ENCODE data around the gene ZNF184.

Gene ZNF184

DNA sequence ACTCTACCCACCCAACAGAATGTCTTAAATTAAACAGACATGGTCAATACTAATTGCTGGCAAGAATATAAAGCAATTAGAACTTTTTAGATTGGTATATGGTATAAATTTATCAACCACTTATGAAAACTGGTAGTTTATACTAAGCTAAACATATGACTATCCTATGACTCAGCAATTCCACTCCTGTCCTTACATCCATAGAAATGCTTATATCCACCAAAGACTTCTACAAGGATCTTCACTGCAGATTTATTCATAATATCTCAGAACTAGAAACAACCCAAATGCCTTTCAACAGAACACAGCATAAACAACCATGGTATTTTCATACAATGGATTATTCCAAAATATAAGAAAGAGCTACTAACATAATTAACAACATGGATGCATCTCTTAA, 4.6 kb downstream of the ZNF184 start:
- H3K27ac ChIP-seq = no peak overlapping the region
- no peak for TF ChIP-seq ZFX (IDR thresholded peaks at IDR 0.05; ENCODE audit: borderline replicate concordance)
- TF ChIP-seq, protein P1, sequence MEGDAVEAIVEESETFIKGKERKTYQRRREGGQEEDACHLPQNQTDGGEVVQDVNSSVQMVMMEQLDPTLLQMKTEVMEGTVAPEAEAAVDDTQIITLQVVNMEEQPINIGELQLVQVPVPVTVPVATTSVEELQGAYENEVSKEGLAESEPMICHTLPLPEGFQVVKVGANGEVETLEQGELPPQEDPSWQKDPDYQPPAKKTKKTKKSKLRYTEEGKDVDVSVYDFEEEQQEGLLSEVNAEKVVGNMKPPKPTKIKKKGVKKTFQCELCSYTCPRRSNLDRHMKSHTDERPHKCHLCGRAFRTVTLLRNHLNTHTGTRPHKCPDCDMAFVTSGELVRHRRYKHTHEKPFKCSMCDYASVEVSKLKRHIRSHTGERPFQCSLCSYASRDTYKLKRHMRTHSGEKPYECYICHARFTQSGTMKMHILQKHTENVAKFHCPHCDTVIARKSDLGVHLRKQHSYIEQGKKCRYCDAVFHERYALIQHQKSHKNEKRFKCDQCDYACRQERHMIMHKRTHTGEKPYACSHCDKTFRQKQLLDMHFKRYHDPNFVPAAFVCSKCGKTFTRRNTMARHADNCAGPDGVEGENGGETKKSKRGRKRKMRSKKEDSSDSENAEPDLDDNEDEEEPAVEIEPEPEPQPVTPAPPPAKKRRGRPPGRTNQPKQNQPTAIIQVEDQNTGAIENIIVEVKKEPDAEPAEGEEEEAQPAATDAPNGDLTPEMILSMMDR (IDR thresholded peaks at IDR 0.05) = no peak

DNA sequence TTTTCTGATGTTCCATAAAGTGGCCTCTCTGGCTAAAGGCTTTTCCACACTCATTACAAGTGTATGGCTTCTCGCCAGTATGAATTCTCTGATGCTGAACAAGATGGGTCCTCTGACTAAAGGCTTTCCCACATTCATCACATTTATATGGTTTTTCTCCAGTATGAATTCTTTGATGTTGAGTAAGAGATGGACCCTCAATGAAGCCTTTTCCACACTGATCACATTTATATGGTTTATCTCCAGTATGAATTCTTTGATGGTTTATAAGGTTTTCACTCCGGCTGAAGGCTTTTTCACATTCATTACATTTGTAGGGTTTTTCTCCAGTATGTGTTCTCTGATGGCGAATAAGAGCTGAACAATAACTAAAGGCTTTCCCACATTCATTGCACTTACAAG, 20.4 kb downstream of the ZNF184 start:
- TF ChIP-seq, protein P1 (IDR thresholded peaks at IDR 0.05) = no peak
- no peak for TF ChIP-seq ZFX (IDR thresholded peaks at IDR 0.05; ENCODE audit: borderline replicate concordance)
- no peak overlapping the region for H3K27ac ChIP-seq

DNA sequence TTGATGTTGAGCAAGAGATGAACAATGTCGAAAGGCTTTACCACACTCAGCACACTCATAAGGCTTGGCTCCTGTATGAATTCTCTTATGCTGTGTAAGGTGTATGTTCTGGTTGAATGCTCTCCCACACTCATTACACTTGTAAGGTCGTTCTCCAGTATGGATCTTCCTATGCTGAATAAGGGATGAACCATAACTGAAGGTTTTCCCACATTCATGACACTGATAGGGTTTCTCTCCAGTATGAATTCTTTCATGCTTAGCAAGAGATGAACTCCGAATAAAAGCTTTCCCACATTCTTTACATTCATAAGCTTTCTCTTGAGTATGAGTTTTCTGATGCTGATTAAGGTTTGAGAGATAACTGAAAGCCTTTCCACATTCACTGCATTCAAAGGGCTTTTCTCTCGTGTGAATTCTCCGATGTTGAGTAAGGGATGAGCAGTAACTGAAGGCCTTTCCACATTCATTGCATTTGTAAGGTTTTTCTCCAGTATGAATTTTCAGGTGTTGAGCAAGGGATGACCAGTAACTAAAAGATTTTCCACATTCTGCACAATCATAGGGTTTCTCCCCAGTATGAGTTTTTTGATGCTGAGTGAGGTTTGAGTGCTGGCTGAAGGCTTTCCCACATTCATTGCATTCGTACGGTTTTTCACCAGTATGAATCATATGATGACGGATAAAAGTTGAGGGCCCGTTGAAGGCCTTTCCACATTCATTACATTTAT, 21.1 kb downstream of the ZNF184 start:
- TF ChIP-seq, protein P1 (IDR thresholded peaks at IDR 0.05) = no peak
- no peak for TF ChIP-seq ZFX (IDR thresholded peaks at IDR 0.05; ENCODE audit: borderline replicate concordance)
- no peak overlapping the region for H3K27ac ChIP-seq

DNA sequence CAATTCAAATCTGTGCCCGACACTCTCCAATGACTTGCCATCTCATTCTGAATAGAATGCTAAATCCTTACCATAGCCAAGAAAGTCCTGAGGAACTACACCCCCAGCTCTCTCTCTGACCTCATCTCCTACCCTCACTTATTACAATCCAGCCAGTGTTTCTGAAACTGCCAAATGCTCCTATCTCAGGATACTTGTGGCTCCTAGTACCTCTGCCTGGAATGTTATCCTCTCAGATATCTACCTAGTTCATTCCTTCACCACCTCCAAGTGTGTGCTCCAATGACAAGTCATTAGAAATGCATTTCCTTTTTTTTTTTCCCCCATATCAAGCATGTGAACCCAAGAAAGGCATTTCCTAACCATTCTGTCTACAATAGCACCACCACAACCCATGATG, 24.4 kb downstream of the ZNF184 start:
- TF ChIP-seq ZFX (IDR thresholded peaks at IDR 0.05; ENCODE audit: borderline replicate concordance) = no peak
- TF ChIP-seq, protein P1 (IDR thresholded peaks at IDR 0.05) = no peak
- no peak overlapping the region for H3K27ac ChIP-seq

DNA sequence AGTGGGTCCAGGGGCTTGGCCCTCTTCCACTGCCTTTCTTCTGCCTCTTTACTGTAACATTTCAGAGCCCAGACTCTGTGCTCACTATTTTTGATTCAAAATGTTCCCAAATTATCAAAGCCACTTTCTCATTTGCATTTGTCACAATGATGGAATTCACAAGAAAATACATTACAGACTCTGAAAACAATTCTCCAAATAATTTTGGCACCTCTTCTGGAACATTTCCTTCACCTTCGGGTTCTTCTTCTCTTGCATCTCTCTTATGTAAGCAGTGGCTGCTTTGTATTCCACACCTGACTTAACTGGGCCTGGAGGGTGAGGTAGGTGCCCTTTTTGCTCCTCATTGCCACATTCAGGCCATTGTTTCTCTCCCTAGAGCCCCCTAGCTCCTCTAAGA, 30.0 kb downstream of the ZNF184 start:
- TF ChIP-seq, protein P1 (IDR thresholded peaks at IDR 0.05) = no peak
- no peak for TF ChIP-seq ZFX (IDR thresholded peaks at IDR 0.05; ENCODE audit: borderline replicate concordance)
- no peak overlapping the region for H3K27ac ChIP-seq

DNA sequence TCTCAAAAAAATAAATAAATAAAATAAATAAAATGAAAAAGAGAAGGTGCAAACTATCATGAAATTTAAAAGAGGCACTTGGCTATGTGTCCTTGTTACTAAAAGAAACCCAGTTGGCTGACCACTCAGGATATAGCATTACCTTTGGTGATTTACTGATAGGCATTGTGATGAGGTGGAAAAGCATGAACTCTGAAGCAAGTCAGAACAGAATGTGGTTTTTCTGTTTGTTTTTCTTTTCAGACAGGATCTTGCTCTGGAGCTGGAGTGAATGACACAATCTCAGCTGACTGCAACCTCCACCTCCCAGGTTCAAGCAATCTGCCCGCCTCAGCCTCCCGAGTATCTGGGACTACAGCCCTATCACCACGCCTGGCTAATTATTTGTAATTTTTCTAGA, 31.9 kb downstream of the ZNF184 start:
- TF ChIP-seq, protein P1 (IDR thresholded peaks at IDR 0.05) = no peak
- TF ChIP-seq ZFX (IDR thresholded peaks at IDR 0.05; ENCODE audit: borderline replicate concordance) = no peak
- no peak overlapping the region for H3K27ac ChIP-seq

DNA sequence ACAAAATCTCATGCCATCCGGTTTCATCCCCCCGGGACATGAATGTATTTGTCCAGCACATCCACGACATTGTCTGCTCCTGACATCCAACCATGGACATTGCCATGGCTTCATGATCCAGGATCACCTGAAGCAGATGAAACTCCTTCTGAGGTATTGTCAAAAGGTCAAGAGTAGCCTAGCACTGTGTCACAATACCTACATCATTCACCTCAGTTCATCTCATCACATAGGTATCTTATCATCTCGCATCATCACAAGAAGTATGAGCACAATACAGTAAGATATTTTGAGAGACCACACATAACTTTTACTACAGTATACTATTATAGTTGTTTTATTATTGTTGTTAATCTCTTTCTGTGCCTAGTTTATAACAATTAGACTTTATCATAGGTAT, 33.5 kb downstream of the ZNF184 start:
- no peak for TF ChIP-seq ZFX (IDR thresholded peaks at IDR 0.05; ENCODE audit: borderline replicate concordance)
- TF ChIP-seq, protein P1 (IDR thresholded peaks at IDR 0.05) = no peak

More for the DNA sequence above, 33.5 kb downstream of the ZNF184 start:
- H3K27ac ChIP-seq = no peak overlapping the region
